ENCODE results near the gene ORAI1. TPM values are rescaled to one million over a fixed set of nuclear protein-coding genes. Genes with fewer than 3 reads are reported as not detected.

The ORAI1 gene
- total RNA-seq, 4 donors from 2014 or later: 6.8 to 15.4 (median 10.7) TPM

- ATAC-seq (ENCODE audit: low FRiP score) (peak; percentile 86), DNase-seq (ENCODE audit: low spot score) (no peak)
- no peak for TF ChIP-seq CTCF (IDR thresholded peaks at IDR 0.05)
These were observed 15.8 kb upstream of the ORAI1 start for GRCh38 chr12:121610239-121611149.

GRCh38 chr12:121611306-121611705, 15.0 kb upstream of the ORAI1 start:
- no peak for ATAC-seq (ENCODE audit: low FRiP score)
- no peak for DNase-seq (ENCODE audit: low spot score)
- no peak for TF ChIP-seq CTCF (IDR thresholded peaks at IDR 0.05)

GRCh38 chr12:121613462-121613861, 12.9 kb upstream of the ORAI1 start:
- ATAC-seq (ENCODE audit: low FRiP score): no peak
- TF ChIP-seq CTCF (IDR thresholded peaks at IDR 0.05): no peak
- no peak for DNase-seq (ENCODE audit: low spot score)

- no peak for TF ChIP-seq CTCF (IDR thresholded peaks at IDR 0.05)
- ATAC-seq (ENCODE audit: low FRiP score) (no peak), DNase-seq (ENCODE audit: low spot score) (no peak)
These were observed 11.4 kb upstream of the ORAI1 start for GRCh38 chr12:121614872-121615467.

GRCh38 chr12:121618659-121619233, 7.6 kb upstream of the ORAI1 start:
- no peak for TF ChIP-seq CTCF (IDR thresholded peaks at IDR 0.05)

GRCh38 chr12:121620333-121620891, 5.9 kb upstream of the ORAI1 start:
- ATAC-seq (ENCODE audit: low FRiP score): no peak
- DNase-seq (ENCODE audit: low spot score): no peak
- no peak for TF ChIP-seq CTCF (IDR thresholded peaks at IDR 0.05)

More at GRCh38 chr12:121618659-121619233, 7.6 kb upstream of the ORAI1 start:
- ATAC-seq (ENCODE audit: low FRiP score) (no peak), DNase-seq (ENCODE audit: low spot score) (no peak)

Data from omental fat pad (tissue), 4 donors.